ENCODE results near the gene EID2B. TPM values are rescaled to one million over a fixed set of nuclear protein-coding genes. Genes with fewer than 3 reads are reported as not detected.

Gene EID2B
- total RNA-seq, 6 experiments from 2014 or later: 2.2 to 3.7 (median 3.3) TPM

- Mint-ChIP-seq H3K27me3 (ENCODE audit: insufficient read depth) (peaks cover 13% of the 10 kb centered on the region), H3K4me1 (ENCODE audit: low read depth) (peaks cover 29% of the 10 kb centered on the region), H3K4me3 (no peak overlapping the region), H3K36me3 (ENCODE audit: low read depth) (peaks cover 12% of the 10 kb centered on the region; the same call in 1 of the 2 replicates), H3K9me3 (no peaks in the 10 kb centered on the region), H3K27ac (no peak overlapping the region)
- DNase-seq: no peak
- no peak for TF ChIP-seq CTCF (IDR thresholded peaks at IDR 0.05)
Observed at GRCh38 chr19:39542206-39542605, 9.6 kb upstream of the EID2B start.

- Mint-ChIP-seq H3K27ac (peak overlapping the region; percentile 97), H3K27me3 (ENCODE audit: insufficient read depth) (peaks cover 6% of the 10 kb centered on the region), H3K4me1 (ENCODE audit: low read depth) (peaks cover 29% of the 10 kb centered on the region), H3K4me3 (peak overlapping the region; percentile 96), H3K36me3 (ENCODE audit: low read depth) (peaks cover 12% of the 10 kb centered on the region; the same call in 1 of the 2 replicates), H3K9me3 (no peaks in the 10 kb centered on the region)
- no peak for DNase-seq
- peak; percentile 62 for TF ChIP-seq CTCF (IDR thresholded peaks at IDR 0.05)
Observed at GRCh38 chr19:39540333-39540673, 7.7 kb upstream of the EID2B start.

GRCh38 chr19:39539518-39540332, 7.1 kb upstream of the EID2B start, which contains the start of gene EID2:
TSS of gene EID2 (minus strand) at chr19:39540161. CDS start at chr19:39540079, 82 bp downstream.
- Mint-ChIP-seq H3K27ac (peak within 1 kb of the TSS; percentile 97), H3K9me3 (no peaks in the 10 kb centered on the region)

GRCh38 chr19:39539165-39539517, 6.5 kb upstream of the EID2B start:
- peak; percentile 15 for DNase-seq
- Mint-ChIP-seq H3K27me3 (ENCODE audit: insufficient read depth) (peaks cover 3% of the 10 kb centered on the region), H3K36me3 (ENCODE audit: low read depth) (peaks cover 12% of the 10 kb centered on the region; the same call in 1 of the 2 replicates), H3K9me3 (no peaks in the 10 kb centered on the region), H3K27ac (peak overlapping the region; percentile 83), H3K4me1 (ENCODE audit: low read depth) (peaks cover 29% of the 10 kb centered on the region), H3K4me3 (peak overlapping the region; percentile 98)
- TF ChIP-seq CTCF (IDR thresholded peaks at IDR 0.05): no peak

More at GRCh38 chr19:39539518-39540332, 7.1 kb upstream of the EID2B start, which contains the start of gene EID2:
- H3K27me3 Mint-ChIP-seq (ENCODE audit: insufficient read depth): peaks cover 3% of the 10 kb centered on the region
- TF ChIP-seq CTCF (IDR thresholded peaks at IDR 0.05): peak; percentile 88
- H3K4me3 Mint-ChIP-seq: peak within 1 kb of the TSS; percentile 98
- peak; percentile 91 for DNase-seq
- H3K4me1 Mint-ChIP-seq (ENCODE audit: low read depth): peaks cover 29% of the 10 kb centered on the region
- H3K36me3 Mint-ChIP-seq (ENCODE audit: low read depth): peaks cover 12% of the 10 kb centered on the region; the same call in 1 of the 2 replicates

GRCh38 chr19:39533791-39534190, 1.1 kb upstream of the EID2B start:
- Mint-ChIP-seq H3K9me3 (no peaks in the 10 kb centered on the region), H3K4me3 (no peak overlapping the region), H3K27ac (no peak overlapping the region), H3K36me3 (ENCODE audit: low read depth) (peaks cover 6% of the 10 kb centered on the region; the same call in 1 of the 2 replicates), H3K27me3 (ENCODE audit: insufficient read depth) (no peaks in the 10 kb centered on the region), H3K4me1 (ENCODE audit: low read depth) (peaks cover 29% of the 10 kb centered on the region)
- TF ChIP-seq CTCF (IDR thresholded peaks at IDR 0.05): no peak
- no peak for DNase-seq
